ENCODE measurements around the gene ENAM.
"Not testable (repeated sequence)": the region's sequence is repeated elsewhere in the genome, so short reads cannot be mapped to it uniquely, and the experiment has no call there.

ENAM gene

DNA sequence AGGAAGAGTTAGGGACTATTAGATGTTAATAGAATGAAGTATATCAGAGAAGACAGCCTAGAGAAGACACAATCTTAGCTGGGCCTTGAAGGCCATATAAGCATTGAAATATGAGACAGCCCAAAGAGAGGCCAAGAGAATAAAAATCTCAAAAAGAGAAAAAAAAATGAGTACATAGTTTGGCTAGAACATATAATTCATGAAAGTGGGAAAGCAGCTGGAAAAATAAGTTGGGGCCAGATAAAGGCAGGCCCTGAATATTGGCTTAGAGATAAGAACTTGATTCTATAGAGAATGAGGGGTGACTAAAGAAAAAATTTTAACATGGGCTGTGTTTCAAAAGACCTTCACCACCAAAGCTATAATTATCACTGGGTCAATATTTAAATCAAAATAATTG, 52.4 kb downstream of the ENAM start:
- DNase-seq (ENCODE audit: low read depth in 2 of 2) = no peak

DNA sequence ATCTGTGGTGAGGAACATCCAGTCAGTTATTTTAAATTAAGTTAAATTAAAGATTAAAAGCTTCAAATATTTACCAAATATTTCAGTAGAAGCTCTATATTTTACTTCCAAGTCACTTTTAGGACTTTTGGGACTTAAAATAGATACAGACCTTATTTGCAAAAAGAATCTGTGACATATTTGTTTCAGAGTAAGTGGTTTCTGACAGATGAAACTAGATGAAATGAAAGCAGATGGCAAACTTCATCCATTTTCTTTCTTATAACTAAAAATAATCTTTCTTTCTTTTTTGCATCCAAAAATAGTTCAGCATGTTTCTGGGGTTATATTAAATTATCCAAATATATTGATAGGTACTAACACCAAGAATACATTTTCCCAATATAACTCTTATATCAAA, 53.2 kb downstream of the ENAM start:
- DNase-seq (ENCODE audit: low read depth in 2 of 2) = no peak

- DNase-seq (ENCODE audit: low read depth in 2 of 2) = not testable (repeated sequence)
Measured at GRCh38 chr4:70682142-70682541, 53.6 kb downstream of the ENAM start.

DNA sequence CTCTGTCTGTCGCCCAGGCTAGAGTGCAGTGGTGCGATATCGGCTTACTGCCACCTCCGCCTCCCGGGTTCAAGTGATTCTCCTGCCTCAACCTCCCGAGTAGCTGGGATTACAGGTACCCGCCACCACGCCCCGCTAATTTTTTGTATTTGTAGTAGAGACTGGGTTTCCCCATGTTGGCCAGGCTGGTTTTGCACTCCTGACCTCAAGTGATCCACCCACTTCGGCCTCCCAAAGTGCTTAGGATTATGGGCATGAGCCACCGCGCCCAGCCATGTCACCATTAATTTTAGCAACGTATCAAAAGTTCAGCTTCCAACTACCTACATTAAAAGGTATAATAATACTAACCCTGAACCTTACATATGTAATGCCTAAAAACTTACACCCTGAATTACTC, 58.8 kb downstream of the ENAM start:
- DNase-seq (ENCODE audit: low read depth in 2 of 2) = no peak

DNA sequence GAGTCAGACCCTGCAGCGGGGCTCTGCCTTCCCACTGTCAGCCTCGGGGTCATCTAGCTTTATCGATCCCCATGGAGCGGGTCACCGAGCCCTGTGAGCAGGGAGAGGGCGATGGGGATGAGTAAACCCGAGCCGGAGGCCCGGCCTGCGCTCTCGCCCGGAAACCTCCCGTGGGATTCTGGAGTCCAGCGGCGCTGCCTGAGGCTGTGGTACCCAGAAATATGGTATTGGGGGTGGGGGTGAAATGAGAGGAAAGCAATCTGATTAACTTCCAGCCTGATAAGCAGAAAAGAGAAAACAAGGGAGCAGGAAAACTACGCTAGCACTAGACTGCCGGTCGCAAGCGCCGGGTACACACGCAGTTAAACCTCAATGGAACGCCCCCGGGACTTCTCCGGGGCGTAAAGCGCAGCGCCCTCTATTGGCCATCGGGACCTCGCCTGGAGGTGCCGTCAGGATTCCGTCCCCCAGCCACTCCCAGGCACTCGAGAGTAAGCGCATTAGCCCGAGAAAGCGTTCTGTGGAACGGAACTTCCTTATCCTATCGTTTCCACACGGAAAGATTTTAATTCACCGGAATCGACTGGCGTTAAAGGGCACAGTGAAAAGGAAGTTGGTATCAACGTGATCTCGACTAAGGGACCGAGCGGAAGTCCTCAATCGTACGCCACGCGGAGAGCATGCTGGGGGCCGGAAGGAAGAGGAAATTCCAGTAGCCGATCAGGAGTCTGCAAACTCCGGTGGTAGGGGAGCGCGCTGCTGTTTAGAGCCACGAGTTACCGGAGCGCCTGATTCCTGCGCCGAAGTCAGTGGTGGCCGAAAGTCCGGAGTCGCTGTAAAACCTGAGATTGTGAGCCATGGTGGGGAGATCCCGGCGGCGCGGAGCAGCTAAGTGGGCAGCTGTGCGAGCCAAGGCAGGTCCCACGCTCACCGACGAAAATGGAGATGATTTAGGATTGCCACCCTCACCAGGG, 59.6 kb downstream of the ENAM start, which contains the start of gene UTP3:
Gene UTP3, plus strand, starts transcription at position 712 of the 974 bp plus-strand sequence. Its CDS starts 146 bp downstream, at position 858.
- DNase-seq (ENCODE audit: low read depth in 2 of 2) = peak; percentile 82 to 90

- DNase-seq (ENCODE audit: low read depth in 2 of 2) = no peak
Measured at GRCh38 chr4:70688795-70689231, 60.3 kb downstream of the ENAM start.

DNA sequence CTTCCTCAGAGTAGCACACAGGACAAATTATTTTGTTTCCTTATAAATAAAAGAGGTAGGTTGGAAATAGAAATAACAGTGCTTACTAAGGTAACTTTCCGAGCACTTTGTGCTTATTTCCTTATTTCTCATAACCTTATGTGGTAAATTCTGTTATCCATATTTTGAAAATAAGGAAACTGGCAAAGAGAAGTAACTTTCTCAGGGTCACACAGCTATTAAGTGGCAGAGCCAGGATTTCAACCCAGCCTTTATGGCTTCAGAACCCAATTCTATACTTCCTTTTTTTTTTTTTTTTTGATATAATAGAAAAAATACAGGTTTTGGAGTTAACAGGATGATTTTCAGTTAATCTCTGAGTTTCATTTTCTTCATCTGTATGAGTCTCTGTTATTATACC, 63.1 kb downstream of the ENAM start:
- DNase-seq (ENCODE audit: low read depth in 2 of 2) = no peak

- not testable (repeated sequence) for DNase-seq (ENCODE audit: low read depth in 2 of 2)
Measured at GRCh38 chr4:70694633-70695032, 66.1 kb downstream of the ENAM start.
